Measurements from ENCODE around the gene DACT2. TPM values are rescaled to one million over a fixed set of nuclear protein-coding genes. Genes with fewer than 3 reads are reported as not detected.

DACT2 gene
- total RNA-seq, 1 experiment from 2014 or later = not detected

GRCh38 chr6:168264593-168265335 is 54.8 kb downstream of the DACT2 start:
- intact Hi-C loops (cut with micrococcal nuclease) = no loop called here
- no peak overlapping the region for H3K4me3 ChIP-seq (replicated peaks in 1 of 2; ENCODE audit: low read depth in 1 of 2, low read length in 2 of 2)
- H4K20me1 ChIP-seq (ENCODE audit: insufficient read depth) = no peaks in the 10 kb centered on the region
- ATAC-seq (no peak), DNase-seq (ENCODE audit: low read depth, low spot score) (no peak)
- no peak overlapping the region for H3K9ac ChIP-seq (ENCODE audit: low read length)
- no peaks in the 10 kb centered on the region for H3K36me3 ChIP-seq (ENCODE audit: control insufficient read depth in 1 of 2, insufficient read depth in 2 of 2, low read length in 2 of 2)
- no peaks in the 10 kb centered on the region for H3K9me3 ChIP-seq (ENCODE audit: control insufficient read depth in 1 of 2, insufficient read depth in 1 of 2, low read depth in 1 of 2, low read length in 2 of 2)
- H3K4me2 ChIP-seq (ENCODE audit: low read length) = no peak overlapping the region
- BruUV-seq (replicated peaks) = no TSS peak
- CTCF ChIA-PET = no interaction called here
- no peaks in the 10 kb centered on the region for H3K9me2 ChIP-seq (ENCODE audit: insufficient read depth)
- H3K4me1 ChIP-seq (ENCODE audit: control insufficient read depth in 1 of 2, insufficient read depth in 2 of 2, low read length in 2 of 2) = no peaks in the 10 kb centered on the region
- peaks cover 6% of the 10 kb centered on the region; the same call in 1 of the 2 replicates for H3K27me3 ChIP-seq (ENCODE audit: insufficient read depth, low read length)
- H3K79me2 ChIP-seq (ENCODE audit: insufficient read depth, low read length) = no peaks in the 10 kb centered on the region
- no peak overlapping the region for H3K27ac ChIP-seq (ENCODE audit: low read depth, low read length)
- POLR2A ChIA-PET = no interaction called here
- TF ChIP-seq FOSL1 (IDR thresholded peaks at IDR 0.05; ENCODE audit: low read depth) = no peak
- no peak for TF ChIP-seq SRF (IDR thresholded peaks at IDR 0.05; ENCODE audit: low read depth)
- no peak for TF ChIP-seq POLR2AphosphoS5 (IDR thresholded peaks at IDR 0.05; ENCODE audit: low read depth, low read length)
- TF ChIP-seq MAX (IDR thresholded peaks at IDR 0.05) = no peak
- no peak for TF ChIP-seq ELF1 (IDR thresholded peaks at IDR 0.05; ENCODE audit: borderline replicate concordance, low read depth)
- TF ChIP-seq SP1 (IDR thresholded peaks at IDR 0.05; ENCODE audit: low read depth) = no peak
- no peak for TF ChIP-seq CTCF (IDR thresholded peaks at IDR 0.05 in 2 of 3, conservative IDR thresholded peaks at IDR 0.05 in 1 of 3; ENCODE audit: borderline replicate concordance in 1 of 3, insufficient read depth in 1 of 3, low read depth in 2 of 3, low read length in 2 of 3)
- no peak for TF ChIP-seq ZNF274 (IDR thresholded peaks at IDR 0.05; ENCODE audit: low read depth, low read length)
- no peak for TF ChIP-seq EZH2phosphoT487 (IDR thresholded peaks at IDR 0.05; ENCODE audit: borderline replicate concordance)
- no peak for TF ChIP-seq CBX3 (IDR thresholded peaks at IDR 0.05; ENCODE audit: low read depth)
- TF ChIP-seq TCF7L2 (IDR thresholded peaks at IDR 0.05; ENCODE audit: borderline replicate concordance, extremely low read depth, insufficient read depth, insufficient read length) = no peak
- no peak for TF ChIP-seq YY1 (IDR thresholded peaks at IDR 0.05; ENCODE audit: extremely low read depth, insufficient replicate concordance, low read depth, low read length)
- no peak for TF ChIP-seq EZH2 (IDR thresholded peaks at IDR 0.05)
- H2AFZ ChIP-seq (ENCODE audit: low read depth, low read length, poor library complexity, severe bottlenecking) = no peak overlapping the region
- RAD21 ChIA-PET (ENCODE audit: low non-redundant PET in 1 of 2, low total read pairs in 2 of 2, uncharacterized antibody in 2 of 2, unreplicated experiment in 2 of 2) = no interaction called here

Data from HCT116 (cell line).